ENCODE measurements around the gene EME1.
A peak's percentile ranks its signal among the peaks of the same experiment; 100 is the strongest.

The EME1 gene

DNA sequence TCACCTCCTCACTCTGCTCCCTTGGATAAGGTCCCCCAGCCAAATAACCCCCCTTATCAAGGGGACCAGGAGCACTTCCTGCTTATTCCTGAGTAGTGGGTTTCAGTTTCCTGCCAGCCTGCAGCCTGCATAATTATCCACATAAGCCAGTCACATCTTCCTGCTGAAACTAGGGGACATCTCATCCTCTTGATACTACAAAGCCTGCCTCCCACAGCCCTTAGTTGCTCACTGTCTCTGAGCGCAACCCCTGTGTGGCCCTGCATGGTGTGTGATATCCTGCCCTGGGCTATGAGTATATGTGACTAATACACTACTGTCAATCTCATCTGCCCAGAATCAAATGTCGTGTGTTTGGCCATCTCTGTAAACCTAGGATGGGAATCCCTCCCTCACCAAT lies 35.1 kb upstream of the EME1 start:
- 0 out of 2 replicates have a peak, but pooled peaks cover 5% of the 10 kb centered on the region for H3K9me3 ChIP-seq (ENCODE audit: control insufficient read depth, insufficient read depth, low read length)
- H3K4me1 ChIP-seq (ENCODE audit: control insufficient read depth, insufficient read depth, low read length), result no peaks in the 10 kb centered on the region
- H3K27ac ChIP-seq (ENCODE audit: low read depth, low read length), result no peak overlapping the region
- H3K36me3 ChIP-seq (ENCODE audit: control insufficient read depth, insufficient read depth, low read length), result no peaks in the 10 kb centered on the region
- H3K27me3 ChIP-seq (ENCODE audit: control insufficient read depth, insufficient read depth, low read length), result no peaks in the 10 kb centered on the region
- no peak overlapping the region for H3K9ac ChIP-seq (ENCODE audit: low read depth, low read length)
- no peak overlapping the region for H3K4me3 ChIP-seq (ENCODE audit: low read depth, low read length)

DNA sequence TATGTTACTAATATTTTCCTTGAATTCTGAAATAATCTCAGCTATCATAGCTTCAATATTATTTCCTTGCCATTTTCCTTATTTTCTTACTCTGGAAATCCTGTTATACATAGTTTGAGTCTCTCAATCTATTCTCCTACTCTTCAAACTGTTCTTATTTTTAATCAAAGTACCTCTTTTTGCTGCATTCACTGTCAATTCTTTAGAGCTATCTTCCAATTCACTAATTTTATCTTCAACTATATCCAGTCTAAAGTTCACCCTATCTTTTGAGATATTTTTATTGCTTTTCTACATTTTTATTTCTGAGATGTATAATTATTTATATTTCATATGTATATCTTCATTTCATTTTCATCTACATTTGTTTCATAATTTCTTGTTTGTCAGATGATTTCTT lies 34.4 kb upstream of the EME1 start:
- Histone ChIP-seq H3K9me3 (ENCODE audit: control insufficient read depth, insufficient read depth, low read length) (0 out of 2 replicates have a peak, but pooled peaks cover 5% of the 10 kb centered on the region), H3K9ac (ENCODE audit: low read depth, low read length) (no peak overlapping the region), H3K4me1 (ENCODE audit: control insufficient read depth, insufficient read depth, low read length) (no peaks in the 10 kb centered on the region), H3K4me3 (ENCODE audit: low read depth, low read length) (no peak overlapping the region), H3K27me3 (ENCODE audit: control insufficient read depth, insufficient read depth, low read length) (no peaks in the 10 kb centered on the region), H3K36me3 (ENCODE audit: control insufficient read depth, insufficient read depth, low read length) (no peaks in the 10 kb centered on the region), H3K27ac (ENCODE audit: low read depth, low read length) (no peak overlapping the region)

DNA sequence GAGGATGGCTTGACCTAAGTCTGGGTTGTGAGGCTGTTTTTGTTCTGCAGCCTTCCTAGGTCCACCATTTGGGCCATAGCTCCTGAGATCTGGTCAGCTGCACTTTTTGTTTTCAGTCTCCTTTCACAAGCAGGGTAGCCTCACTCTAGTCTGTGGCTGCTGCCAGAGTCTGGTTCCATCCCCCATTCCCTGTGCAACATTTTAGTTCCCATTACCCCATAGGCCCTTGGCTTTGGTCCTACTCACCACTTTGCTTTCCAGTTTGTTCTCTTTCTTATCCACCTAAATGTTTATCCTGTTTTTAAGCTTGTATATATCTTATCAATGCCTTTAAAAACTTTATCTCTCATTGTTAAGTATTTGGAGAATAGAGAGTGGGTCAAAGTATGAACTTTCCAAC lies 33.6 kb upstream of the EME1 start:
- Histone ChIP-seq H3K36me3 (ENCODE audit: control insufficient read depth, insufficient read depth, low read length) (no peaks in the 10 kb centered on the region), H3K4me1 (ENCODE audit: control insufficient read depth, insufficient read depth, low read length) (no peaks in the 10 kb centered on the region), H3K27ac (ENCODE audit: low read depth, low read length) (no peak overlapping the region), H3K9ac (ENCODE audit: low read depth, low read length) (no peak overlapping the region), H3K9me3 (ENCODE audit: control insufficient read depth, insufficient read depth, low read length) (0 out of 2 replicates have a peak, but pooled peaks cover 5% of the 10 kb centered on the region), H3K27me3 (ENCODE audit: control insufficient read depth, insufficient read depth, low read length) (peaks cover 1% of the 10 kb centered on the region; the same call in 1 of the 2 replicates), H3K4me3 (ENCODE audit: low read depth, low read length) (no peak overlapping the region)

DNA sequence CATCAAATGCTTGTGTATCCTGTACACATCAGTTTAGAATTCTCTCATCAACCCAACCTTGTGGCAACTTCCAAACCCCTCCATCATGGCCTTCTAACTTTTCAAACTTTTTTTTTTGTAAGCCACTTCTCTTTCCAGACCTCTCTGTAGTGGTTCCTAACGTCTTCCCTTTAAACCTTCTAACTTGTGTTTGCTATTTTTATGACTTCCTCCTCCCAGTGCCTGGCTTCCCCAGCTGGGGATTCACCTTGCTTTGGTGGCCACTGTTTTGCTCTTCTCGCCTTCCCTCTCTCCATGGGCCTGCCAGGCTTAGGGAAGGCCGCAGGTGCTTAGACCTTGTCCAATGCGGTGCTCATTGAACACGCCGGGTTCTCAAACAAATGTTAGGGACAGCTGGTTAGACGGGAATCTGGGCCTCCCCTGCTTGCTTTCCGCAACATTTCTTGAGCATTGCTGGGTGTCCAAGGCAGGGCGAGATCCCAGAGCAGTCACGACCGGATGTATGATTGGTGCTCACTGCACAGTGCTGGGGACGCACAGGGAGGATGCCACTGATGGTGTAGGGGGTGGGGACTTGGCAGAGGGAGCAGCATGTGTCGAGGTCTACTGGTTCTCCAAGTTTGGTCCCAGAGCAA lies 28.2 kb upstream of the EME1 start:
- Histone ChIP-seq H3K9me3 (ENCODE audit: control insufficient read depth, insufficient read depth, low read length) (no peaks in the 10 kb centered on the region), H3K4me3 (ENCODE audit: low read depth, low read length) (0 out of 2 replicates have a peak overlapping the region, but pooled peaks have one; percentile 84), H3K4me1 (ENCODE audit: control insufficient read depth, insufficient read depth, low read length) (peaks cover 23% of the 10 kb centered on the region), H3K27ac (ENCODE audit: low read depth, low read length) (no peak overlapping the region), H3K9ac (ENCODE audit: low read depth, low read length) (no peak overlapping the region), H3K36me3 (ENCODE audit: control insufficient read depth, insufficient read depth, low read length) (0 out of 2 replicates have a peak, but pooled peaks cover 3% of the 10 kb centered on the region), H3K27me3 (ENCODE audit: control insufficient read depth, insufficient read depth, low read length) (peaks cover 12% of the 10 kb centered on the region)

DNA sequence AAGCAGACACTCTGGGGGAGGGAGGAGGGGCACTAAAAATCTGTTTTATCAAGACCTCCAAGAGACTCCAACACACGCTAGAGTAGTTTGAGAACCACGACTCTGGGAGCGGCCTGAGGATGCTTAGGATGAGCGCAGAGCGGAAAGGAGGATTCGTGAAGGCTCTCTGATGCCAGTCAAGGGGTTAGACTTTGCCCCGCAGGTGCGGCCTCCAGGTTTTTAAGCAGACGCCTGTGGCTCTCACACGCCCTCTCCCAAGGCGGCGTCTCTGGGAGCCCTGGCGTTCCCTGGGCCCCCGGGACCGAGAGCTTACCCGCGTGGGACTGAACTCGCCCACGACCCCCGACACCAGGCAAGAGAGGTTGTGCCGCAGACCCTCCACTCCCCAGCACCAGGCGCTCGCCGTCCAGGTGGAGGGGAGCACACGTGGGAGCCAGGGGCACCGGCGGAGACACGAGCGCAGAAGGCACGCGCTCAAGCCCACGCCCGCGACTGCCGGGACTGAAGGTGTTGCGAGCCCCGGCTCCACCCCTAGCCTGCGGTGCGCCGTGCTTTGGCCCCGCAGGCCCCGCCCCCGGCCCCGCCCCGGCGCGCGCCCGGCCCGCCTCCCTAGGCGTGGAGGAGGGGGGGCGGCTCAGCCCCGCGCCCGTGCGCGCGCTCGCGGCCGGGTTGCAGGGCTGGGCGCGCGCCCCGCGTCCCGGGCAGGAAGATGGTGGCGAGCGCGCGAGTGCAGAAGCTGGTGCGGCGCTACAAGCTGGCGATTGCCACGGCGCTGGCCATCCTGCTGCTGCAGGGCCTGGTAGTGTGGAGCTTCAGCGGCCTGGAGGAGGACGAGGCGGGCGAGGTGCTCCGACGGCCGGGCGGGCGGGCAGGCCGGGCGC lies 27.4 kb upstream of the EME1 start, which contains the start of gene XYLT2:
XYLT2 (plus strand) TSS at position 695 of the 881 bp plus-strand sequence; CDS start at position 710, 15 bp downstream.
- 0 out of 2 replicates have a peak, but pooled peaks cover 3% of the 10 kb centered on the region for H3K36me3 ChIP-seq (ENCODE audit: control insufficient read depth, insufficient read depth, low read length)
- peaks cover 12% of the 10 kb centered on the region for H3K27me3 ChIP-seq (ENCODE audit: control insufficient read depth, insufficient read depth, low read length)
- peak within 1 kb of the TSS; percentile 63 for H3K27ac ChIP-seq (ENCODE audit: low read depth, low read length)
- H3K9me3 ChIP-seq (ENCODE audit: control insufficient read depth, insufficient read depth, low read length), result no peaks in the 10 kb centered on the region
- H3K9ac ChIP-seq (ENCODE audit: low read depth, low read length), result peak within 1 kb of the TSS; percentile 72
- peaks cover 23% of the 10 kb centered on the region for H3K4me1 ChIP-seq (ENCODE audit: control insufficient read depth, insufficient read depth, low read length)
- peak within 1 kb of the TSS; percentile 85 for H3K4me3 ChIP-seq (ENCODE audit: low read depth, low read length)

DNA sequence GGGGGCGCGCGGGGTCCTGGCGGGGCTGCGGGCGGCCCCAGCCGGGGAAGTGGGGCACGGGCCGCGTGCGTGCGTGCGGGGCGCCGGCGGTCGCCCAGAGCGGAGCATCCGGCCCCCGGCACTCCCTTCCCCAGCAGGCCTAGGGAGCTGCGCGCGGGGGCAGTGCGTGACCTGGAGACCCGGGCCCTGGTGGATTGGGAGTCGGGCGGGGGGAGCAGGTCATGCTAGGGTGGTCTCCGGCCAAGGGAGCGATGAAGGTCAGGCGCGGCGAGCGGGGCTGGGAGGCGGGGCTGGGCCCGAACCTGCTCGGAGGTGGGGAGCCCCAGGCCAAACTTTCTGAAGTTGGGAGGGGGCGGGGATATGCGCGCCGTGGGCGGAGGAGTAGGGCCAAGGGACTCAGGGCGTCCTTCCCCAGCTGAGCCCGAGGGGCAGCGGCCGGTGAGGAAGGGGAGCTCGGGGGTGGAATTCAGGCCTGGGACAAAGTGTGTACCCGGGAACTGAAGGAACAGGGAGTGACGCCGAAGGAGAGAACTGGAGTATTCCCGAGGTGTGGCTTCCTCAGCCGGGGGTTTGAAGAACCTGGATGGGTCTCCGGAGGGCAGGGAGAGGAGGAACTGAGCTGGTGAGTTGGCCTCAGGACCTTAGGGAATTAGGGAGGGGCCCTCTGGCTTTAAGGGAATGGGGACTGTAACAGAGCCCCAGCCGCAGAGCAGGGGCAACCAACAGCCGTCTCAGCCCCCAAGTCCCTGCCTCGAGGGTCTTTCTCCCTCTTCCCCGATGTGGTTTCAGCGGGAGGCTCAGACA lies 26.5 kb upstream of the EME1 start:
- H3K27me3 ChIP-seq (ENCODE audit: control insufficient read depth, insufficient read depth, low read length), result peaks cover 12% of the 10 kb centered on the region

DNA sequence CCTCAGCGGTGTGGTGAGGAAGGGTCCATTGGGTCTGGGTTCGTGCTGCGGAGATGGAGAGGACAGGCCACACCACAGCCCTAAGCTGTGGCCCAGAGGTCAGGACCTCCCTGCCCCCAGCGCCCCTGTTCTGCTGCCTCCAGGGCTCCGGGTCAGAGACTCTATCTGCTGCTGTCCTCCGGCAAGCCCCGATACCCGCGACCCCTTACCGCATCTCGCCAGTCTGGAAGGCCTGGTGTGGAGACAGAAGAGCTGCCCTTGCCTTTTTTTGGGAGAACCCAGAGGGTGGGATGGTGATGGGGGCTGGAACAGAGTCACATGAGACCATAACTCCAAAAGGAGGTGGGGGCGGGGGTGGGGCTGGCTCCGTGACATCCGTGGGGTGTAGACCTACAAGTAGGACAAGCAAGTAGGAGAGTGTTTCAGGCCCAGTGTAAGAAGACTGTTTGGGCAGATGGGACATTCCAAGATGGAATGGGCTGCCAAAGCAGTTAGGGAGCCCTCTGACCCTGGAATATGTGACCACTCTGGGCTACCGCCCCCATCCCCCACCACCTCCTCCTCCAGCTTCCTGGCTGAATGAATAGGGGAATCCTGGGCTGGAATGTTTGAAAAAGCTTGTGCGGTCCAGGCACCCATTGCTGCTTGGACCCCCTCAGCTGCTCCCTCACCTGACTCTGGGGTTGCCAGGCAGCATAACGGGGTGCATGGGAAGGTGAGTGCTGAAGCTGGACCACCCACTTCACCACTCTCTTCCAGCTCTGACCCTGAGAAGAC lies 25.7 kb upstream of the EME1 start:
- peak overlapping the region; percentile 85 for H3K4me3 ChIP-seq (ENCODE audit: low read depth, low read length)
- no peaks in the 10 kb centered on the region for H3K9me3 ChIP-seq (ENCODE audit: control insufficient read depth, insufficient read depth, low read length)
- H3K4me1 ChIP-seq (ENCODE audit: control insufficient read depth, insufficient read depth, low read length), result peaks cover 23% of the 10 kb centered on the region
- peak overlapping the region; percentile 72 for H3K9ac ChIP-seq (ENCODE audit: low read depth, low read length)
- H3K36me3 ChIP-seq (ENCODE audit: control insufficient read depth, insufficient read depth, low read length), result 0 out of 2 replicates have a peak, but pooled peaks cover 3% of the 10 kb centered on the region
- H3K27ac ChIP-seq (ENCODE audit: low read depth, low read length), result peak overlapping the region; percentile 63
- H3K27me3 ChIP-seq (ENCODE audit: control insufficient read depth, insufficient read depth, low read length), result peaks cover 12% of the 10 kb centered on the region

More for the DNA sequence above, 26.5 kb upstream of the EME1 start:
- peak overlapping the region; percentile 63 for H3K27ac ChIP-seq (ENCODE audit: low read depth, low read length)
- no peaks in the 10 kb centered on the region for H3K9me3 ChIP-seq (ENCODE audit: control insufficient read depth, insufficient read depth, low read length)
- peak overlapping the region; percentile 85 for H3K4me3 ChIP-seq (ENCODE audit: low read depth, low read length)
- peaks cover 23% of the 10 kb centered on the region for H3K4me1 ChIP-seq (ENCODE audit: control insufficient read depth, insufficient read depth, low read length)
- peak overlapping the region; percentile 72 for H3K9ac ChIP-seq (ENCODE audit: low read depth, low read length)
- H3K36me3 ChIP-seq (ENCODE audit: control insufficient read depth, insufficient read depth, low read length), result 0 out of 2 replicates have a peak, but pooled peaks cover 3% of the 10 kb centered on the region

DNA sequence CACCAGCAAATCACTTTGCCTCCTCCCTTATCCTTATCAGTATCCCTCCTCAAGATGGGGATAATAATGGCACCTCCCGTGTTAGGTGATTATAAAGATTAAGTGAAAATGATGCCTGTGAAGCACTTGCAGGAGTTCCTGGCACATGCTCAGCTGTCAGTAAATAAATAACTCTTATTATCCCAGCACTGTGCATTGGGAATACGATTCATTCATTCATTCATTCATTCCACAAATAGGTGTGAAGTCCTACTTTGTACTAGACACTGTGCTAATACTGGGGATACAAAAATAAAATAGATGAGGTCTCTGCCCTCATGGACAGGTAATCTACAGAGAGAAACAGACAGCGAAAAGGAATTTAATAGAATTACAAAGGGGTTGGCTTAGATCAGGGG lies 25.1 kb upstream of the EME1 start:
- H3K9me3 ChIP-seq (ENCODE audit: control insufficient read depth, insufficient read depth, low read length), result no peaks in the 10 kb centered on the region
- peak overlapping the region; percentile 85 for H3K4me3 ChIP-seq (ENCODE audit: low read depth, low read length)
- H3K4me1 ChIP-seq (ENCODE audit: control insufficient read depth, insufficient read depth, low read length), result peaks cover 23% of the 10 kb centered on the region
- H3K9ac ChIP-seq (ENCODE audit: low read depth, low read length), result no peak overlapping the region
- H3K27ac ChIP-seq (ENCODE audit: low read depth, low read length), result no peak overlapping the region
- H3K27me3 ChIP-seq (ENCODE audit: control insufficient read depth, insufficient read depth, low read length), result peaks cover 12% of the 10 kb centered on the region
- 0 out of 2 replicates have a peak, but pooled peaks cover 3% of the 10 kb centered on the region for H3K36me3 ChIP-seq (ENCODE audit: control insufficient read depth, insufficient read depth, low read length)

DNA sequence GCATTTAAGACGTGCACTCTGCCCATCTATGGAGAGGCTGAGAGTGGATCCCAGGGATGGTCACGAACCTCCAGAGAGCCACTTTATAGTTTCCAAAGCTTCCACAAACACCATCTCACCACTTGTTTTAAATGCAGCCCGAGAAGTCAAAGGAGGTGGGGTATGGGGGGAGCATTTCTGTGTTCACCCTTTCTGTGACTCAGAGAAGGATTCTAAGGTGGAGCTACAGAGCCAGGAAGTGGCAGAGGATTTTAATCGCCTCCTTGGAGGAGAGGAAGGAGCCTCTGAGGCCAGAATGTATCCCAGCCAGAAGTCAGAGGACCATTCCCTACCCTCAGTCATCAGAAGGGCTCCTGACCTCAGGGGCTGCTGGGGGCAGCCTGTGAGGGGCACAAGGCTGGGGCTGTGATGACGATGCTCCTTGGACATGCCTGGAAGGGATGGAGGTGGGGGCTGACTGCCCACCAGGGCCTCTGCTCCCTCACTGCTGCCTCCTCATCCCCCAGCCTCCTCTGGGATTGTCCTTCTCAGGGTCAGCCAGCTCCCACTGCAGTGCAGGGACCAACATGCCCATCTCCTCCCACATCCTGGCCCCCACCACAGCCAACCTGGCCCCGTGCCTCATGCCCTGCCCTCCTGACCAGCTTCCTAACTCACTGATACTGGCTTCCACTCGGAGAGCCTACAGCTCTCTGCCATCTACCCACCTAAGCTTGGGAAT lies 24.3 kb upstream of the EME1 start:
- H3K4me1 ChIP-seq (ENCODE audit: control insufficient read depth, insufficient read depth, low read length), result peaks cover 23% of the 10 kb centered on the region
- no peak overlapping the region for H3K9ac ChIP-seq (ENCODE audit: low read depth, low read length)
- peaks cover 12% of the 10 kb centered on the region for H3K27me3 ChIP-seq (ENCODE audit: control insufficient read depth, insufficient read depth, low read length)
- peak overlapping the region; percentile 6 for H3K27ac ChIP-seq (ENCODE audit: low read depth, low read length)
- no peaks in the 10 kb centered on the region for H3K9me3 ChIP-seq (ENCODE audit: control insufficient read depth, insufficient read depth, low read length)
- no peak overlapping the region for H3K4me3 ChIP-seq (ENCODE audit: low read depth, low read length)
- 0 out of 2 replicates have a peak, but pooled peaks cover 3% of the 10 kb centered on the region for H3K36me3 ChIP-seq (ENCODE audit: control insufficient read depth, insufficient read depth, low read length)
